Astrocyte (in vitro differentiated cells and primary cell): Measurements from ENCODE around the gene PRDM8. TPM values are rescaled to one million over a fixed set of nuclear protein-coding genes. Genes with fewer than 3 reads are reported as not detected.

ENCODE experiments used
- DNase-seq: peaks from one replicate; pipeline ENCODE4 v3.0.0-alpha.2; 2010; ENCODE audit warnings: low read depth
- FAIRE-seq: peaks from 2 replicates; lab custom pipeline; 2011; peaks lifted over from hg19 to GRCh38; lab: Jason Lieb, UNC
- H2AFZ ChIP-seq: 2 replicates; pipeline ENCODE4 v1.6.0; 2012; ENCODE audit warnings: low read depth, low read length, inconsistent platforms
- H3K27ac ChIP-seq: 2 replicates; pipeline ENCODE4 v1.5.1; 2011; ENCODE audit warnings: low read depth, low read length, inconsistent platforms
- H3K27me3 ChIP-seq: 2 replicates; pipeline ENCODE4 v1.6.0; 2011; ENCODE audit warnings: low read length, inconsistent platforms; ENCODE audit not compliant: insufficient read depth
- H3K36me3 ChIP-seq: 2 replicates; pipeline ENCODE4 v1.5.1; 2011; ENCODE audit warnings: low read length, inconsistent platforms; ENCODE audit not compliant: insufficient read depth
- H3K4me1 ChIP-seq: 2 replicates; pipeline ENCODE4 v1.5.1; 2011; ENCODE audit warnings: low read length, inconsistent platforms; ENCODE audit not compliant: insufficient read depth
- H3K4me2 ChIP-seq: 2 replicates; pipeline ENCODE4 v1.6.0; 2012; ENCODE audit warnings: low read length, inconsistent platforms
- H3K4me3 ChIP-seq: 2 replicates; pipeline ENCODE4 v1.5.1; 2011; ENCODE audit warnings: low read depth, mild to moderate bottlenecking, low read length, inconsistent platforms; ENCODE audit not compliant: insufficient read depth
- H3K79me2 ChIP-seq: 2 replicates; pipeline ENCODE4 v1.6.0; 2012; ENCODE audit warnings: mild to moderate bottlenecking, low read length, inconsistent platforms; ENCODE audit not compliant: insufficient read depth
- H3K9ac ChIP-seq: 2 replicates; pipeline ENCODE4 v1.6.0; 2012; ENCODE audit warnings: mild to moderate bottlenecking, low read length, inconsistent platforms
- H3K9me3 ChIP-seq: 2 replicates; pipeline ENCODE4 v1.5.1; 2012; ENCODE audit warnings: low read depth, mild to moderate bottlenecking, low read length, inconsistent platforms; ENCODE audit not compliant: insufficient read depth
- H4K20me1 ChIP-seq: 2 replicates; pipeline ENCODE4 v1.6.0; 2012; ENCODE audit warnings: low read length, inconsistent platforms; ENCODE audit not compliant: insufficient read depth
- H3K27ac Mint-ChIP-seq: one replicate; pipeline ENCODE4 v1.8.0; 2021; ENCODE audit warnings: mild to moderate bottlenecking, mixed read lengths; ENCODE audit not compliant: unreplicated experiment
- H3K27me3 Mint-ChIP-seq: one replicate; pipeline ENCODE4 v1.8.0; 2021; ENCODE audit warnings: low read depth, mixed read lengths; ENCODE audit not compliant: unreplicated experiment
- H3K36me3 Mint-ChIP-seq: one replicate; pipeline ENCODE4 v1.8.0; 2021; ENCODE audit warnings: low read depth, mixed read lengths; ENCODE audit not compliant: unreplicated experiment
- H3K4me1 Mint-ChIP-seq: one replicate; pipeline ENCODE4 v1.8.0; 2021; ENCODE audit warnings: low read depth, mixed read lengths; ENCODE audit not compliant: unreplicated experiment
- H3K4me3 Mint-ChIP-seq: one replicate; pipeline ENCODE4 v1.8.0; 2021; ENCODE audit warnings: mild to moderate bottlenecking, moderate library complexity, mixed read lengths; ENCODE audit not compliant: unreplicated experiment
- H3K9me3 Mint-ChIP-seq: one replicate; pipeline ENCODE4 v1.8.0; 2021; ENCODE audit warnings: mild to moderate bottlenecking, mixed read lengths; ENCODE audit not compliant: unreplicated experiment
- EZH2 ChIP-seq: IDR thresholded peaks from 2 replicates; pipeline ENCODE4 v1.6.1; 2012; ENCODE audit warnings: mild to moderate bottlenecking, low read length, inconsistent platforms; ENCODE audit not compliant: insufficient read depth
- total RNA-seq: library from RNA; stranded (reverse); gene quantifications from 2 replicates; pipeline ENCODE4 v1.2.1, GENCODE V29; 2021
- TF ChIP-seq, protein P1 (sequence below): IDR thresholded peaks from 2 replicates; pipeline ENCODE4 v1.5.1; 2011; ENCODE audit warnings: low read depth, mild to moderate bottlenecking, inconsistent platforms, low read length, moderate library complexity; ENCODE audit not compliant: insufficient read depth

Gene PRDM8
- total RNA-seq, 1 donor from 2014 or later, result 0.25 TPM

DNA sequence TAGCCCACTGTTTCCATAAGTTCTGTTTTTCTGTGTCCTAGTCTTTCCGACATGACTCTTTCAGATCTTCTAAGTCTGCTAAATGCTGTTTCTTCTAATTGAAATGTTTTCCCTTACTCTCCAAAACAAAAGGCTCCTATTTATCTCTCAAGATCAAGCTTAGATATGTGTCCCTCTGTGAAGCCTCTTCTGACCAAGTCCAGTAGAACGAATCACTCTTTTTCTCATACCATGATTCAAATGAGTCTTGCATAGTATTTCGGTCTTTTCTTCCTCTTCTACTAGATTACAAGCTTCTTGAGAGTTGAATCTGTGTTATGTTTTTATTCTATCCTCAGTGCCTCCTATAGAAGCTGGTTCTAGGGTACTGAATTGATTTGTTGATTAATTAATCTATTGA, 45.3 kb upstream of the PRDM8 start:
- Histone ChIP-seq H4K20me1 (no peaks in the 10 kb centered on the region), H3K4me2 (no peak overlapping the region), H3K9me3 (no peaks in the 10 kb centered on the region), H3K36me3 (no peaks in the 10 kb centered on the region), H3K27me3 (no peaks in the 10 kb centered on the region), H3K4me1 (no peaks in the 10 kb centered on the region), H3K79me2 (no peaks in the 10 kb centered on the region), H3K27ac (no peak overlapping the region), H3K4me3 (no peak overlapping the region), H2AFZ (no peak overlapping the region), H3K9ac (no peak overlapping the region)
- DNase-seq (no peak), FAIRE-seq (peak; percentile 29)
- Mint-ChIP-seq H3K27ac (no peak overlapping the region), H3K4me3 (no peak overlapping the region), H3K9me3 (no peaks in the 10 kb centered on the region), H3K4me1 (no peaks in the 10 kb centered on the region), H3K36me3 (no peaks in the 10 kb centered on the region), H3K27me3 (no peaks in the 10 kb centered on the region)
- TF ChIP-seq EZH2, result no peak
- TF ChIP-seq, protein P1, sequence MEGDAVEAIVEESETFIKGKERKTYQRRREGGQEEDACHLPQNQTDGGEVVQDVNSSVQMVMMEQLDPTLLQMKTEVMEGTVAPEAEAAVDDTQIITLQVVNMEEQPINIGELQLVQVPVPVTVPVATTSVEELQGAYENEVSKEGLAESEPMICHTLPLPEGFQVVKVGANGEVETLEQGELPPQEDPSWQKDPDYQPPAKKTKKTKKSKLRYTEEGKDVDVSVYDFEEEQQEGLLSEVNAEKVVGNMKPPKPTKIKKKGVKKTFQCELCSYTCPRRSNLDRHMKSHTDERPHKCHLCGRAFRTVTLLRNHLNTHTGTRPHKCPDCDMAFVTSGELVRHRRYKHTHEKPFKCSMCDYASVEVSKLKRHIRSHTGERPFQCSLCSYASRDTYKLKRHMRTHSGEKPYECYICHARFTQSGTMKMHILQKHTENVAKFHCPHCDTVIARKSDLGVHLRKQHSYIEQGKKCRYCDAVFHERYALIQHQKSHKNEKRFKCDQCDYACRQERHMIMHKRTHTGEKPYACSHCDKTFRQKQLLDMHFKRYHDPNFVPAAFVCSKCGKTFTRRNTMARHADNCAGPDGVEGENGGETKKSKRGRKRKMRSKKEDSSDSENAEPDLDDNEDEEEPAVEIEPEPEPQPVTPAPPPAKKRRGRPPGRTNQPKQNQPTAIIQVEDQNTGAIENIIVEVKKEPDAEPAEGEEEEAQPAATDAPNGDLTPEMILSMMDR, result no peak

DNA sequence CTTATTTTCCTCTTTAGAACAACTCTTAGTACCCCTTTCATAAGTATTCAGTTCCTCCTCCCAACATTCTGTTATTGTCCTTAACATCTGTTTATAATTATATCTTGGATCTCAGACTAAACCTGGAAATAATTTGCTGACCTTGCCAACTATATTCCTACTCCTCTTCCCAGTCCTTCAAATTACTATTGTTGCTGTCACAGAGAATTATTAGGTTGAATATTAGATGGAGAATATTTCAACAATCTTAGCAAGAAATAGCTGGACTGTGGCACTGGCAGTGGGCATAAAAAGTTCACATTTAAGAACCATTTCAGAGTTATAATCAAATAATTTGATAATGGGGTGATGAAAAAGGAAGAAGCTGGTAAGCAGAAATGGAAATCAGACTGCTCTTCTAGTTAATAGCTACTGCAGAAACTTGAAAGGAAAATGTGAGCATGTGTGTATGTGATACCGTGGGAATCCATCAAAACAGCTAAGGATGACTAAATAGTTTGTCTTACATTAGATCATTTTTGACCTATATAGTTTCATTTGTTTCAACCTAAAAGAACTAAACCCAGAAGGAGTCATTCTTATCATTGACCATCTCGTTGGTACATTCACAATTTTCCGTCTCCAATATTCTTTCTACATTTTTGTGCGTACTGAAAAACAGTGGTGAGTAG, 43.3 kb upstream of the PRDM8 start:
- H3K4me3 ChIP-seq, result no peak overlapping the region
- DNase-seq (peak; percentile 28), FAIRE-seq (no peak)
- no peak overlapping the region for H3K4me3 Mint-ChIP-seq
- H3K36me3 Mint-ChIP-seq, result no peaks in the 10 kb centered on the region
- no peaks in the 10 kb centered on the region for H3K79me2 ChIP-seq
- no peaks in the 10 kb centered on the region for H3K27me3 Mint-ChIP-seq
- H3K27ac ChIP-seq, result peak overlapping the region; percentile 8
- no peaks in the 10 kb centered on the region for H3K27me3 ChIP-seq
- no peaks in the 10 kb centered on the region for H3K9me3 ChIP-seq
- TF ChIP-seq, protein P1, result no peak
- no peak for TF ChIP-seq EZH2
- H3K4me1 Mint-ChIP-seq, result no peaks in the 10 kb centered on the region
- H3K4me1 ChIP-seq, result no peaks in the 10 kb centered on the region
- peak overlapping the region; percentile 3 for H3K4me2 ChIP-seq
- no peak overlapping the region for H3K9ac ChIP-seq
- no peaks in the 10 kb centered on the region for H3K36me3 ChIP-seq
- no peaks in the 10 kb centered on the region for H4K20me1 ChIP-seq
- H2AFZ ChIP-seq, result no peak overlapping the region
- H3K9me3 Mint-ChIP-seq, result peaks cover 2% of the 10 kb centered on the region
- H3K27ac Mint-ChIP-seq, result no peak overlapping the region

GRCh38 chr4:80154545-80154933, 42.8 kb upstream of the PRDM8 start:
- H3K9me3 ChIP-seq, result no peaks in the 10 kb centered on the region
- H3K27me3 ChIP-seq, result no peaks in the 10 kb centered on the region
- no peaks in the 10 kb centered on the region for H4K20me1 ChIP-seq
- H3K79me2 ChIP-seq, result no peaks in the 10 kb centered on the region
- H3K27ac ChIP-seq, result peak overlapping the region; percentile 8
- H3K36me3 Mint-ChIP-seq, result no peaks in the 10 kb centered on the region
- TF ChIP-seq, protein P1, result no peak
- no peak for TF ChIP-seq EZH2
- no peaks in the 10 kb centered on the region for H3K4me1 ChIP-seq
- H3K9ac ChIP-seq, result no peak overlapping the region
- H3K27me3 Mint-ChIP-seq, result no peaks in the 10 kb centered on the region
- H3K4me3 ChIP-seq, result no peak overlapping the region
- H3K9me3 Mint-ChIP-seq, result peaks cover 3% of the 10 kb centered on the region
- H3K4me1 Mint-ChIP-seq, result no peaks in the 10 kb centered on the region
- no peak overlapping the region for H3K27ac Mint-ChIP-seq
- H3K4me2 ChIP-seq, result peak overlapping the region; percentile 3
- DNase-seq (no peak), FAIRE-seq (no peak)
- no peaks in the 10 kb centered on the region for H3K36me3 ChIP-seq
- no peak overlapping the region for H2AFZ ChIP-seq
- no peak overlapping the region for H3K4me3 Mint-ChIP-seq
